Measurements from ENCODE around the gene NLRP13. TPM values are rescaled to one million over a fixed set of nuclear protein-coding genes. Genes with fewer than 3 reads are reported as not detected.
"Not testable (repeated sequence)": the region's sequence is repeated elsewhere in the genome, so short reads cannot be mapped to it uniquely, and the experiment has no call there.

NLRP13 gene, protein sequence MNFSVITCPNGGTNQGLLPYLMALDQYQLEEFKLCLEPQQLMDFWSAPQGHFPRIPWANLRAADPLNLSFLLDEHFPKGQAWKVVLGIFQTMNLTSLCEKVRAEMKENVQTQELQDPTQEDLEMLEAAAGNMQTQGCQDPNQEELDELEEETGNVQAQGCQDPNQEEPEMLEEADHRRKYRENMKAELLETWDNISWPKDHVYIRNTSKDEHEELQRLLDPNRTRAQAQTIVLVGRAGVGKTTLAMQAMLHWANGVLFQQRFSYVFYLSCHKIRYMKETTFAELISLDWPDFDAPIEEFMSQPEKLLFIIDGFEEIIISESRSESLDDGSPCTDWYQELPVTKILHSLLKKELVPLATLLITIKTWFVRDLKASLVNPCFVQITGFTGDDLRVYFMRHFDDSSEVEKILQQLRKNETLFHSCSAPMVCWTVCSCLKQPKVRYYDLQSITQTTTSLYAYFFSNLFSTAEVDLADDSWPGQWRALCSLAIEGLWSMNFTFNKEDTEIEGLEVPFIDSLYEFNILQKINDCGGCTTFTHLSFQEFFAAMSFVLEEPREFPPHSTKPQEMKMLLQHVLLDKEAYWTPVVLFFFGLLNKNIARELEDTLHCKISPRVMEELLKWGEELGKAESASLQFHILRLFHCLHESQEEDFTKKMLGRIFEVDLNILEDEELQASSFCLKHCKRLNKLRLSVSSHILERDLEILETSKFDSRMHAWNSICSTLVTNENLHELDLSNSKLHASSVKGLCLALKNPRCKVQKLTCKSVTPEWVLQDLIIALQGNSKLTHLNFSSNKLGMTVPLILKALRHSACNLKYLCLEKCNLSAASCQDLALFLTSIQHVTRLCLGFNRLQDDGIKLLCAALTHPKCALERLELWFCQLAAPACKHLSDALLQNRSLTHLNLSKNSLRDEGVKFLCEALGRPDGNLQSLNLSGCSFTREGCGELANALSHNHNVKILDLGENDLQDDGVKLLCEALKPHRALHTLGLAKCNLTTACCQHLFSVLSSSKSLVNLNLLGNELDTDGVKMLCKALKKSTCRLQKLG
- polyA plus RNA-seq, result not detected

DNA sequence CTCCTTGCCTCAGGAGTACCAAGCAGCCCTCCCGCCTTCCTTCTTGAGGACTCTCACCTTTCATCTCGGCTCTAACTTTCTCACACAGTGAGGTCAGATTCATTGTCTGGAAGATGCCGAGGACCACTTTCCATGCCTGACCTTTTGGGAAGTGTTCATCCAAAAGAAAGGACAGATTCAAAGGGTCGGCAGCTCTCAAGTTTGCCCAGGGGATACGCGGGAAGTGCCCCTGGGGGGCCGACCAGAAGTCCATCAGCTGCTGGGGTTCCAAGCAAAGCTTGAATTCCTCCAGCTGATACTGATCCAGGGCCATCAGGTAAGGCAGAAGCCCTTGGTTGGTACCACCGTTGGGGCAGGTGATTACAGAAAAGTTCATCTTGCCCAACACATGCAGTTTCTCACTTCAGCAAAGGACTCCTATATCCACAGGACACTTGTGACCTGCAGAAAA lies at the start of gene NLRP13:
Gene NLRP13 (minus strand): TSS at position 401 of the 451 bp plus-strand sequence. CDS start 25 bp downstream, at position 376.
- no peaks in the 10 kb centered on the region for H3K27me3 ChIP-seq (ENCODE audit: control insufficient read depth in 1 of 2, insufficient read depth in 2 of 2, low read length in 2 of 2)
- 82 to 86% methylated on average over 8 of the region's 8 CpGs for WGBS, 2 donors

DNA sequence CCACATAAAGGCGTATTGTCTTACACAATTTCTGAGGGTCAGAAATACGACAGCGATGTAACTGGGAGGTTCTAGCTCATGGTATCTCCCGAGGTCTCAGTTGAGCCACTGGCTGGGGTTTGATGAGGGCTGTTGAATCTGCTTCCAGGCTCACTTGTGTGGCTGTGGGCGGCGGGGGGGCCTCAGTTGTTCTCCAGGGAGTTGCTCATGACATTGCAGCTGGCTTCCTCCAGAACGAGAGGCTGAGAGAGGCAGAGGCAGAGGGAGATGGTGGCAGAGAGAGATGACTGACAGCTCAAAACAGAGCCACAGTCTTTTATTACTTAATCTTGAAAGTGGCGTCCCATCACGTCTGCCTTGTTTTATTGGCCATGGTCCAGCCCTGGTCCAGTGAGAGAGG lies 48.3 kb upstream of the NLRP13 start:
- H3K36me3 ChIP-seq (ENCODE audit: control insufficient read depth in 2 of 2, insufficient read depth in 2 of 2, low read length in 1 of 2), result no peaks in the 10 kb centered on the region
- H3K4me3 ChIP-seq (ENCODE audit: low read depth in 1 of 2, low read length in 2 of 2), result no peak overlapping the region
- no peak overlapping the region for H3K27ac ChIP-seq (ENCODE audit: low read depth in 2 of 2, low read length in 1 of 2)
- H3K4me1 ChIP-seq (ENCODE audit: control insufficient read depth in 2 of 2, insufficient read depth in 2 of 2, low read length in 1 of 2), result no peaks in the 10 kb centered on the region
- H3K27me3 ChIP-seq (ENCODE audit: control insufficient read depth in 1 of 2, insufficient read depth in 2 of 2, low read length in 2 of 2), result no peaks in the 10 kb centered on the region
- no peaks in the 10 kb centered on the region for H3K9me3 ChIP-seq (ENCODE audit: control insufficient read depth in 2 of 2, insufficient read depth in 1 of 2, low read depth in 1 of 2, low read length in 1 of 2)
- WGBS, 2 donors, result 73 to 80% methylated on average over 9 of the region's 9 CpGs

More for the DNA sequence above, at the start of gene NLRP13:
- Histone ChIP-seq H3K4me1 (ENCODE audit: control insufficient read depth in 2 of 2, insufficient read depth in 2 of 2, low read length in 1 of 2) (no peaks in the 10 kb centered on the region), H3K27ac (ENCODE audit: low read depth in 2 of 2, low read length in 1 of 2) (no peak within 1 kb of the TSS), H3K9me3 (ENCODE audit: control insufficient read depth in 2 of 2, insufficient read depth in 1 of 2, low read depth in 1 of 2, low read length in 1 of 2) (peaks cover 3 to 7% of the 10 kb centered on the region in 2 donors), H3K4me3 (ENCODE audit: low read depth in 1 of 2, low read length in 2 of 2) (no peak within 1 kb of the TSS), H3K36me3 (ENCODE audit: control insufficient read depth in 2 of 2, insufficient read depth in 2 of 2, low read length in 1 of 2) (no peaks in the 10 kb centered on the region)

DNA sequence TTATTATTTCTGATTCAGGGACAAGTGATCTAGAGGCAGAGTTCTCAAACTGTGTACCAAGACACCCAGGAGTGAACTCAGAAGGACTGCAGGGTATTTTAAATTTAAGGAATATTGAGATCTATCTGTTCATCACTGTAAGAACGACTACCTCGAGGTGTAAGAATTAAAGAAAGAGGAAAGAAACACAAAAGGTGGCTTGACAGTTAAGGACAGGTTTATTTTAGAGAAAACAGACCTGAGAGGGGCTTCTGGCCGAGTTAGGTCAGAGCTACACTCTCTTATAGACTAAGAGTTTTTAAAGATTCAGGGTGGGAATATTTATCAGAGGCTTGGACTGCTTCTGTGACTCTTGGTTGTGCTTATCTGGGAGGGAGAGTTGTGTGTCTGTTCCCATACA lies 41.8 kb upstream of the NLRP13 start:
- H3K36me3 ChIP-seq (ENCODE audit: control insufficient read depth in 2 of 2, insufficient read depth in 2 of 2, low read length in 1 of 2), result no peaks in the 10 kb centered on the region
- WGBS, 2 donors, result 17 to 37% methylated on average over 3 of the region's 3 CpGs
- no peak overlapping the region for H3K27ac ChIP-seq (ENCODE audit: low read depth in 2 of 2, low read length in 1 of 2)
- no peaks in the 10 kb centered on the region for H3K4me1 ChIP-seq (ENCODE audit: control insufficient read depth in 2 of 2, insufficient read depth in 2 of 2, low read length in 1 of 2)
- no peak overlapping the region for H3K4me3 ChIP-seq (ENCODE audit: low read depth in 1 of 2, low read length in 2 of 2)
- H3K9me3 ChIP-seq (ENCODE audit: control insufficient read depth in 2 of 2, insufficient read depth in 1 of 2, low read depth in 1 of 2, low read length in 1 of 2), result no peaks in the 10 kb centered on the region
- no peaks in the 10 kb centered on the region for H3K27me3 ChIP-seq (ENCODE audit: control insufficient read depth in 1 of 2, insufficient read depth in 2 of 2, low read length in 2 of 2)

DNA sequence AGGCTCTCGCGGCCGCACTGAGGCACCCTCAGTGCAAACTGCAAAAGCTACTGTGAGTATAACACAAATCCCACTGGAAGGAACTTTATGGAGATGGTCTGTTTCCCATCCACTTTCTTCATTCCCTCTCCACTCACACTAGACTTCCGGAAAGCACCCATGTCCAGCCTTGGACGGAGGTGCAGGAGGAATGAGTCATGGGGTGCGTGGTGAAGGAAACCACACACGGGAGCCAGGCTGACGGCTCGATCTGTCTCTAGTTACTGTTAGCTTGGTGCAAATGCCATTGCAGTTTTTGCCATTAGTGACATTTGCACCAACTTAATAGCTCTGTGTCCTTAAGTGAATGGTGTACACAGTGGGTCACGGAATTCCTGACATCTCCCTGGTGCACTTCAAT lies 30.1 kb upstream of the NLRP13 start:
- H3K4me3 ChIP-seq (ENCODE audit: low read depth in 1 of 2, low read length in 2 of 2), result no peak overlapping the region
- no peaks in the 10 kb centered on the region for H3K4me1 ChIP-seq (ENCODE audit: control insufficient read depth in 2 of 2, insufficient read depth in 2 of 2, low read length in 1 of 2)
- H3K36me3 ChIP-seq (ENCODE audit: control insufficient read depth in 2 of 2, insufficient read depth in 2 of 2, low read length in 1 of 2), result no peaks in the 10 kb centered on the region
- no peaks in the 10 kb centered on the region for H3K27me3 ChIP-seq (ENCODE audit: control insufficient read depth in 1 of 2, insufficient read depth in 2 of 2, low read length in 2 of 2)
- no peak overlapping the region for H3K27ac ChIP-seq (ENCODE audit: low read depth in 2 of 2, low read length in 1 of 2)
- WGBS, 2 donors, result 92% methylated on average over 10 of the region's 10 CpGs
- no peaks in the 10 kb centered on the region for H3K9me3 ChIP-seq (ENCODE audit: control insufficient read depth in 2 of 2, insufficient read depth in 1 of 2, low read depth in 1 of 2, low read length in 1 of 2)

DNA sequence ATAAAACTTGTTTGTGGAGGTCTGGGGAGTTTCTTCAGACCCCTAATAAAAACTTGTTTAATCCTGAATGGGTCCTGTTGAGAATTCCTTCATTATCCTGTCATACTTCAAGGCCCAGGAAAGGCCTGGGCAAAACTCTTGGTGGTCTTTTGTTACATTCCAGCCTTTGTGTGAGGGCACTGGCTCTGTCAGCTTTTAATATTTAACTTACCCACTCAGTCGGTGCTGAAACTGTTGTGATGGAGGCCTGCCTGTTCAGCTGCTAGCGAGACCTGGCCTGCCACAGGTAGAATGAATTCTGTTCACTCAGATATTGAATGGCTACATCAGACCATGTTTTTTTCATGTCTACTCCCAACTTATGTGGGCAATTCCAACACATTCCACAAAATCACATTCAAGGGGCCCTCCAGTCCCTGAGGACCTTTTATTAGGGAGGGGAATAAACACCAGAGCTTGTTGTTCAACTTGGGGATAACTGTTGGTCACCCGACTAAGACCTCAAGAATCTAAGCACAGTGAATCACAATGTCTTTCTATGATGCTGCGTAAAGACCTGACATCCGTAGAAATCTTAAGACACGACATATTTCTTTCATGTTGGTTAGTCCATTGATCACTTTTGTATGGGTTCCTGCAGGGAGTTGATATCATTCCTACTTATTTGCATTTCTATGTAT lies 28.0 kb upstream of the NLRP13 start:
- Histone ChIP-seq H3K27ac (ENCODE audit: low read depth in 2 of 2, low read length in 1 of 2) (no peak overlapping the region), H3K27me3 (ENCODE audit: control insufficient read depth in 1 of 2, insufficient read depth in 2 of 2, low read length in 2 of 2) (no peaks in the 10 kb centered on the region), H3K36me3 (ENCODE audit: control insufficient read depth in 2 of 2, insufficient read depth in 2 of 2, low read length in 1 of 2) (no peaks in the 10 kb centered on the region), H3K4me3 (ENCODE audit: low read depth in 1 of 2, low read length in 2 of 2) (no peak overlapping the region), H3K9me3 (ENCODE audit: control insufficient read depth in 2 of 2, insufficient read depth in 1 of 2, low read depth in 1 of 2, low read length in 1 of 2) (peaks cover 0 to 2% of the 10 kb centered on the region in 2 donors), H3K4me1 (ENCODE audit: control insufficient read depth in 2 of 2, insufficient read depth in 2 of 2, low read length in 1 of 2) (no peaks in the 10 kb centered on the region)
- WGBS, 2 donors, result 85 to 87% methylated on average over 6 of the region's 6 CpGs

DNA sequence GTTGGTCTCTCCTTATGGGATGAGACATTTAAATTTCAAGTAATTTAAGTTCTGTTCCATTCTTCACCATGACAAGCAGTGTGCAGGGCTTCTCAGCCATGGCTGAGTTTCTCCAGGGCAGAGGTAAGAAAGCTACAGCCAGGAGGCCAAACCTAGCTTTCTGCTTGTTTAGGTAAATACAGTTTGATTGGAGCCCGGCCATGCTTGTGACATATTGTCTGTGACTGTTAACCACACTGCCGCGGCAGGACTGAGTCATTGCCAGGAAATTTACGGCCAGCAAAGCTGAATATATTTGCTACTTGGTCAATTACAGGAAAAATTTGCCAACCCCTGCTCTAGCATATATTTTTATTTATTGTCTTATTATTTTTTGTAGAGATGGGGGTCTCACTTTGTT lies 26.2 kb upstream of the NLRP13 start:
- Histone ChIP-seq H3K4me3 (ENCODE audit: low read depth in 1 of 2, low read length in 2 of 2) (no peak overlapping the region), H3K27me3 (ENCODE audit: control insufficient read depth in 1 of 2, insufficient read depth in 2 of 2, low read length in 2 of 2) (no peaks in the 10 kb centered on the region), H3K4me1 (ENCODE audit: control insufficient read depth in 2 of 2, insufficient read depth in 2 of 2, low read length in 1 of 2) (no peaks in the 10 kb centered on the region), H3K36me3 (ENCODE audit: control insufficient read depth in 2 of 2, insufficient read depth in 2 of 2, low read length in 1 of 2) (no peaks in the 10 kb centered on the region), H3K27ac (ENCODE audit: low read depth in 2 of 2, low read length in 1 of 2) (no peak overlapping the region), H3K9me3 (ENCODE audit: control insufficient read depth in 2 of 2, insufficient read depth in 1 of 2, low read depth in 1 of 2, low read length in 1 of 2) (peaks cover 0 to 2% of the 10 kb centered on the region in 2 donors)
- 75 to 77% methylated on average over 4 of the region's 4 CpGs for WGBS, 2 donors

DNA sequence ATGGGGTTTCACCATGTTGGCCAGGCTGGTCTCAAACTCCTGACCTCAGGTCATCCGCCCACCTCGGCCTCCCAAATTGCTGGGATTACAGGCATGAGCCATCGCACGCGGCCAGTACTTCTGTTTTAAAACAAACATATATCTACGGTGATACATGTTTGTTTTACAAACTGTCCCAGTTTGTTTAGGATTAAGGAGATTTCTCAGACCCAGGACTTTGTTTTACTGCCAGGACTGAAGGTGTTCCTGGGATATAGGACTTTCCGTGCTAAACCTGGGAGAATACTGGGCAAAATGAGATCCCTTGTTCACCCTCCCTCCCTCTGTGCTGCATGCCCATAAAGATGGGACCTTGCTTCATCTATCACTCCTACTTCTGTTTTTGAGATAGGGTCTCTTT lies 24.3 kb upstream of the NLRP13 start:
- WGBS, 2 donors, result 86 to 87% methylated on average over 7 of the region's 7 CpGs
- H3K27me3 ChIP-seq (ENCODE audit: control insufficient read depth in 1 of 2, insufficient read depth in 2 of 2, low read length in 2 of 2), result no peaks in the 10 kb centered on the region
- peaks cover 0 to 2% of the 10 kb centered on the region in 2 donors for H3K9me3 ChIP-seq (ENCODE audit: control insufficient read depth in 2 of 2, insufficient read depth in 1 of 2, low read depth in 1 of 2, low read length in 1 of 2)

DNA sequence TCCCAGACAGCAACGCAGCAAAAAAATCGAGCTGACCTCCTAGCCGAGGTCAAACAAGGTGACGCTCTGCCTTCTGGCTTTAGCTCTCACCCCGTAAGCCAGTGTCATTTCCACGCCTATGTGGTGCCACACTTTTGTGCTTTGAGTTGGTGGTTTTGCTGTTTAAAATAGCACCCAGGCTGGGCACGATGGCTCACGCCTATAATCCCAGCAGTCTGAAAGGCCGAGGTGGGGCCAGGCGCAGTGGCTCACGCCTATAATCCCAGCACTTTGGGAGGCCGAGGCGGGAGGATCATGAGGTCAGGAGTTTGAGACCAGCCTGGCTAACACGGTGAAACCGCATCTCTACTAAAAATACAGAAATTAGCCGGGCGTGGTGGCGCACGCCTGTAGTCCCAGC lies 18.4 kb upstream of the NLRP13 start:
- H3K27me3 ChIP-seq (ENCODE audit: control insufficient read depth in 1 of 2, insufficient read depth in 2 of 2, low read length in 2 of 2); H3K4me1 ChIP-seq (ENCODE audit: control insufficient read depth in 2 of 2, insufficient read depth in 2 of 2, low read length in 1 of 2); H3K27ac ChIP-seq (ENCODE audit: low read depth in 2 of 2, low read length in 1 of 2); H3K4me3 ChIP-seq (ENCODE audit: low read depth in 1 of 2, low read length in 2 of 2); H3K36me3 ChIP-seq (ENCODE audit: control insufficient read depth in 2 of 2, insufficient read depth in 2 of 2, low read length in 1 of 2); H3K9me3 ChIP-seq (ENCODE audit: control insufficient read depth in 2 of 2, insufficient read depth in 1 of 2, low read depth in 1 of 2, low read length in 1 of 2): not testable (repeated sequence)
- 91% methylated on average over 19 of the region's 19 CpGs for WGBS, 2 donors

More for the DNA sequence above, 24.3 kb upstream of the NLRP13 start:
- Histone ChIP-seq H3K27ac (ENCODE audit: low read depth in 2 of 2, low read length in 1 of 2) (no peak overlapping the region), H3K36me3 (ENCODE audit: control insufficient read depth in 2 of 2, insufficient read depth in 2 of 2, low read length in 1 of 2) (no peaks in the 10 kb centered on the region), H3K4me3 (ENCODE audit: low read depth in 1 of 2, low read length in 2 of 2) (no peak overlapping the region), H3K4me1 (ENCODE audit: control insufficient read depth in 2 of 2, insufficient read depth in 2 of 2, low read length in 1 of 2) (no peaks in the 10 kb centered on the region)

DNA sequence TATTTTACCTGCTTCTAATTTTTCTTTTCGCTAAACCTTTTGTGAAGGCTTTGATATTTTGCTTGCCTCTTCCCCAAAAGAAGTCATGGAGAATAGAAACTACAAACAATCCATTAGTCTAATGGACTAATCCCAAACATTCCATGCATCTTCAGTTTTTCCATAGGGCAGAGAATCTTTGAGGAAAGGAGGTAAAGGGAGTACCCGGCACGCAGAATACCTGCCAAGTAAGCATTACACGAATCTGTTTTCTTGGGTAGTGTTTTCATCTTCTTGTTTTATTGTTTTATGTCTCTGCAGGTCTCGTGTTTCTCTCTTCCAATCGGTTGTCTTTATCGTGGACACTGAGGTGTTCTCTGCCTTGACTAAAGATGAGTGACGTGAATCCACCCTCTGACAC lies 15.4 kb upstream of the NLRP13 start, which contains the start of gene NLRP8:
Gene NLRP8 (plus strand): TSS at position 301 of the 400 bp plus-strand sequence.
- Histone ChIP-seq H3K27me3 (ENCODE audit: control insufficient read depth in 1 of 2, insufficient read depth in 2 of 2, low read length in 2 of 2) (no peaks in the 10 kb centered on the region), H3K27ac (ENCODE audit: low read depth in 2 of 2, low read length in 1 of 2) (no peak within 1 kb of the TSS), H3K4me1 (ENCODE audit: control insufficient read depth in 2 of 2, insufficient read depth in 2 of 2, low read length in 1 of 2) (no peaks in the 10 kb centered on the region), H3K4me3 (ENCODE audit: low read depth in 1 of 2, low read length in 2 of 2) (no peak within 1 kb of the TSS), H3K9me3 (ENCODE audit: control insufficient read depth in 2 of 2, insufficient read depth in 1 of 2, low read depth in 1 of 2, low read length in 1 of 2) (peaks cover 0 to 6% of the 10 kb centered on the region in 2 donors), H3K36me3 (ENCODE audit: control insufficient read depth in 2 of 2, insufficient read depth in 2 of 2, low read length in 1 of 2) (no peaks in the 10 kb centered on the region)
- WGBS, 2 donors, result 79% methylated on average over 8 of the region's 8 CpGs

Data from esophagus (tissue), 2 donors.